ENCODE measurements around the gene BIVM.
"Not testable (repeated sequence)": the region's sequence is repeated elsewhere in the genome, so short reads cannot be mapped to it uniquely, and the experiment has no call there.

BIVM gene

DNA sequence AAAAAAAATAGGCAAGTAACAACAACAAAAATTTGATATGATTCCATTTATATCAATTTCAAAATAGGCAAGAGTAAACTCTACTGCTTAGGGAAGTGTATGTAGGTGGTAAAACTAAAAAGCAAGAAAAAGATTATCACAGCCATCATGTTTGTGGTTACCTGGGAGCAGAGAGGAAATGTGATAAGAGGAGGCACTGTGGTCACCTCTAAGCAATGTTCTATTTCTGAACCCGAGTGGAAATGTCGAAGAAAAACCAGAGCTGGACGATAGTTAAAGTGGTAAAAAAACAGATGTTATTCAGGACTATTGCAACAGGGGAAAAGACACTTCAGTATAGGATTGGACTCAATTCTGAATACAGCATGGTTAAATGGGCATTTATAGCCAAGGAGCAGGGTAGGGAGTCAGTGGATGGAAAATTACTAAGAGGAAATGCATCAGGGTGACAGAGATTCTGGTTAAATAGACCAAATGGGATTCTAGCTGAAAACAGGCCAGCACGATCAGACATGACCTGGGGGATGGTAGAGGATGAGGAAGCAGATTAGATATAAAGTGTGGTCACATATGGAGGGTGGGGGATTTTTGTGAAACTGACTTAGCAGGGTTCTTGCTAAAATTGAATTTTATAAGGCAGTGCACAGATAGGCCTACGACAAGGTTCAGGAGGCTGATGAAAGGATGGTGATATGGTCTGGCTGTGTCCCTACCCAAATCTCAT, 19.3 kb upstream of the BIVM start:
- no CpG with 5 or more reads among the region's 5 CpGs for WGBS (ENCODE audit: extremely low coverage, insufficient coverage, low lambda C conversion rate)
- H2BK5ac ChIP-seq (ENCODE audit: low read length): no peak overlapping the region
- DNase-seq: no peak

DNA sequence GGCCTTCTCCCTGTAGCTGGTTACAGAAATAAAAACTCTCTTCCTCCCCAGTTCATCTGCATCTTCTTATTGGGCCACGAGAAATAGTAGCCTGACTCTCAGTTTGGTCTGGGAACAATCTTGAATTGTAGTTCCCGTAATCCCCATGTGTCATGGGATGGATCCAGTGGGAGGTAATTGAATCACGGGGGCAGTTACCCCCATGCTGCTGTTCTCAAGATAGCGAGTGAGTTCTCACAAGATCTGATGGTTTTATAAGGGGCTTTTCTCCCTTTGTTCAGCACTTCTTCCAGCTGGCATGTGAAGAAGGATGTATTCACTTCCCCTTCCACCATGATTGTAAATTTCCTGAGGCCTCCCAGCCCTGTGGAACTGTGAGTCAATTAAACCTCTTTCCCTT, 18.3 kb upstream of the BIVM start:
- not testable (repeated sequence) for H4K8ac ChIP-seq (ENCODE audit: low read depth, low read length); H3K27ac ChIP-seq (ENCODE audit: low read depth, low read length); H3K36me3 ChIP-seq (ENCODE audit: control insufficient read depth, insufficient read depth, low read length); H4K5ac ChIP-seq (ENCODE audit: low read length); DNase-seq; H3K56ac ChIP-seq (ENCODE audit: low read length); H3K4me2 ChIP-seq (ENCODE audit: low read length); H3K79me2 ChIP-seq (ENCODE audit: control insufficient read depth, insufficient read depth, low read length); H3K4ac ChIP-seq (ENCODE audit: low read depth, low read length); H3K9ac ChIP-seq (ENCODE audit: low read length); H3K4me3 ChIP-seq (ENCODE audit: low read length); H3K23ac ChIP-seq (ENCODE audit: low read length); H2AK5ac ChIP-seq (ENCODE audit: low read length); H2BK15ac ChIP-seq (replicated peaks; ENCODE audit: low read depth); H3K79me1 ChIP-seq (ENCODE audit: low read length); H3K27me3 ChIP-seq (ENCODE audit: insufficient read depth, low read length, poor library complexity); H3K18ac ChIP-seq (ENCODE audit: low read length); H3K4me1 ChIP-seq (ENCODE audit: control insufficient read depth, low read depth, low read length); H2BK120ac ChIP-seq (ENCODE audit: low read depth, low read length); H2BK5ac ChIP-seq (ENCODE audit: low read length)
- no CpG with 5 or more reads among the region's 4 CpGs for WGBS (ENCODE audit: extremely low coverage, insufficient coverage, low lambda C conversion rate)

More for the DNA sequence above, 19.3 kb upstream of the BIVM start:
- Histone ChIP-seq H2AK5ac (ENCODE audit: low read length) (no peak overlapping the region), H2BK15ac (replicated peaks; ENCODE audit: low read depth) (no peak overlapping the region), H3K36me3 (ENCODE audit: control insufficient read depth, insufficient read depth, low read length) (peaks cover 1% of the 10 kb centered on the region), H3K23ac (ENCODE audit: low read length) (no peak overlapping the region), H3K4me3 (ENCODE audit: low read length) (no peak overlapping the region), H3K27ac (ENCODE audit: low read depth, low read length) (no peak overlapping the region), H3K56ac (ENCODE audit: low read length) (no peak overlapping the region), H3K4ac (ENCODE audit: low read depth, low read length) (no peak overlapping the region), H3K79me1 (ENCODE audit: low read length) (no peaks in the 10 kb centered on the region), H3K27me3 (ENCODE audit: insufficient read depth, low read length, poor library complexity) (no peaks in the 10 kb centered on the region), H4K5ac (ENCODE audit: low read length) (no peak overlapping the region), H3K9ac (ENCODE audit: low read length) (no peak overlapping the region), H2BK120ac (ENCODE audit: low read depth, low read length) (no peak overlapping the region), H3K4me1 (ENCODE audit: control insufficient read depth, low read depth, low read length) (no peaks in the 10 kb centered on the region), H4K8ac (ENCODE audit: low read depth, low read length) (no peak overlapping the region), H3K18ac (ENCODE audit: low read length) (no peak overlapping the region), H3K4me2 (ENCODE audit: low read length) (no peak overlapping the region), H3K79me2 (ENCODE audit: control insufficient read depth, insufficient read depth, low read length) (no peaks in the 10 kb centered on the region)

DNA sequence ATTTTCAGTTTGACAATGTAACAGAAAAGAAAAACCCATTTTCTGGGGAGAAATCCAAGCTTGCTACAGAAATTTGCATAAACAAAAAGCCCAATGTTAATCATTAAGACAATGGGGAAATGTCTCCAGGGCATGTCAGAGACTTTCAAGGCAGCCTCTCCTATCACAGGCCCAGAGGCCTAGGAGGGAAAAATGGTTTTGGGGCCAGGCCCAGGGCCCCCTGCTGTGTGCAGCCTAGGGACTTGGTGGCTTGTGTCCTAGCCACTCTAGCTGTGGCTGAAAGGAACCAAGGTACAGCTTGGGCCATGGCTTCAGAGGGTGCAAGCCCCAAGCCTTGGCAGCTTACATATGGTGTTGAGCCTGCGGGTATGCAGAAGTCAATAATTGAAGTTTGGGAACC, 17.3 kb upstream of the BIVM start:
- H3K9ac ChIP-seq (ENCODE audit: low read length): no peak overlapping the region
- no peak overlapping the region for H3K27ac ChIP-seq (ENCODE audit: low read depth, low read length)
- DNase-seq: no peak
- no peak overlapping the region for H4K8ac ChIP-seq (ENCODE audit: low read depth, low read length)
- H3K4me1 ChIP-seq (ENCODE audit: control insufficient read depth, low read depth, low read length): no peaks in the 10 kb centered on the region
- no peak overlapping the region for H4K5ac ChIP-seq (ENCODE audit: low read length)
- no peaks in the 10 kb centered on the region for H3K79me2 ChIP-seq (ENCODE audit: control insufficient read depth, insufficient read depth, low read length)
- no peaks in the 10 kb centered on the region for H3K79me1 ChIP-seq (ENCODE audit: low read length)
- H3K56ac ChIP-seq (ENCODE audit: low read length): no peak overlapping the region
- H3K4ac ChIP-seq (ENCODE audit: low read depth, low read length): no peak overlapping the region
- no peak overlapping the region for H3K4me2 ChIP-seq (ENCODE audit: low read length)
- H2AK5ac ChIP-seq (ENCODE audit: low read length): no peak overlapping the region
- H3K23ac ChIP-seq (ENCODE audit: low read length): no peak overlapping the region
- no peaks in the 10 kb centered on the region for H3K27me3 ChIP-seq (ENCODE audit: insufficient read depth, low read length, poor library complexity)
- H3K4me3 ChIP-seq (ENCODE audit: low read length): no peak overlapping the region
- no peak overlapping the region for H2BK5ac ChIP-seq (ENCODE audit: low read length)
- H3K36me3 ChIP-seq (ENCODE audit: control insufficient read depth, insufficient read depth, low read length): peaks cover 1% of the 10 kb centered on the region
- H2BK15ac ChIP-seq (replicated peaks; ENCODE audit: low read depth): no peak overlapping the region
- WGBS (ENCODE audit: extremely low coverage, insufficient coverage, low lambda C conversion rate): no CpG with 5 or more reads among the region's 1 CpG
- no peak overlapping the region for H3K18ac ChIP-seq (ENCODE audit: low read length)
- H2BK120ac ChIP-seq (ENCODE audit: low read depth, low read length): no peak overlapping the region

DNA sequence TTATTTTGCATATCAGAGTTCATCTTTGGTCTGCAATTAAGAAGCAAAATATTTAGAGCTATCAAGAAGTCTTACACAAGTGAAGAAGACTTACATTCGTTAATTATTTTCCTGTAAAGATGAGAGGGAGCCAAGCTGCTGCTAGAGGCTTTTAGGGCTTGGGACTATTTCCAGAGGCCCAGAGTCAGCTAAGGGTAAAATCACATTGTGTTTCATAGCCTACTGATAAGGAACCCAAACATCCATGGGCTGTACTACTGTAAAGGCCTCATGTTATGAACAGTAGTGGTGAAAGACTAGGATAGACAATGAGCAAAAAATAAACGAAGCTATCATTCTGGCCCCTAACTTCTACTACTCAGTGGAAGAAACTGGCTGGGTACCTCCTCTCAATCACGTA, 14.4 kb upstream of the BIVM start:
- Histone ChIP-seq H3K56ac (ENCODE audit: low read length) (no peak overlapping the region), H3K18ac (ENCODE audit: low read length) (no peak overlapping the region), H3K79me1 (ENCODE audit: low read length) (no peaks in the 10 kb centered on the region), H3K9ac (ENCODE audit: low read length) (no peak overlapping the region), H4K5ac (ENCODE audit: low read length) (no peak overlapping the region), H2BK120ac (ENCODE audit: low read depth, low read length) (no peak overlapping the region), H2BK5ac (ENCODE audit: low read length) (no peak overlapping the region), H3K79me2 (ENCODE audit: control insufficient read depth, insufficient read depth, low read length) (no peaks in the 10 kb centered on the region), H4K8ac (ENCODE audit: low read depth, low read length) (no peak overlapping the region), H3K23ac (ENCODE audit: low read length) (no peak overlapping the region), H3K27me3 (ENCODE audit: insufficient read depth, low read length, poor library complexity) (no peaks in the 10 kb centered on the region), H3K4me1 (ENCODE audit: control insufficient read depth, low read depth, low read length) (no peaks in the 10 kb centered on the region), H3K27ac (ENCODE audit: low read depth, low read length) (no peak overlapping the region), H2BK15ac (replicated peaks; ENCODE audit: low read depth) (no peak overlapping the region), H3K4me2 (ENCODE audit: low read length) (no peak overlapping the region), H3K4me3 (ENCODE audit: low read length) (no peak overlapping the region), H3K4ac (ENCODE audit: low read depth, low read length) (no peak overlapping the region), H2AK5ac (ENCODE audit: low read length) (no peak overlapping the region), H3K36me3 (ENCODE audit: control insufficient read depth, insufficient read depth, low read length) (peaks cover 1% of the 10 kb centered on the region)
- no CpG with 5 or more reads among the region's 3 CpGs for WGBS (ENCODE audit: extremely low coverage, insufficient coverage, low lambda C conversion rate)
- DNase-seq: no peak

DNA sequence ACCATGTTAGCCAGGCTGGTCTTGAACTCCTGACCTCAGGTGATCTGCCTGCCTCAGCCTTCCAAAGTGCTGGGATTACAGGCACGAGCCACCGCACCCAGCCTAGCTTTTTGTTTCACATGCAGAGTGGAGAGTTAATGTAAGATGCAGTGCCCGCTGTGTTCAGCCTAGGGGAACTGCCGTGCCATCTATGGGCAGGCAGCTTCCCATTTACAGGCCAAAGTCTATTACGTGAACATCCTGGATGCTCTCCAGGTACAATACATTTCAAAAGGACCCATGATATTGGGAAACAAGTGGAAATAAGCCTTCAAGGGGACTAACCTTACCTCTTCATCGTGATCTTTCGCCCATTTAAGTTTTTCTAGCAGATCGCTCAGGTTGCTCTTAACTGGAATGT, 10.2 kb upstream of the BIVM start:
- no peaks in the 10 kb centered on the region for H3K4me1 ChIP-seq (ENCODE audit: control insufficient read depth, low read depth, low read length)
- H3K9ac ChIP-seq (ENCODE audit: low read length): no peak overlapping the region
- no peaks in the 10 kb centered on the region for H3K79me2 ChIP-seq (ENCODE audit: control insufficient read depth, insufficient read depth, low read length)
- H2BK15ac ChIP-seq (replicated peaks; ENCODE audit: low read depth): no peak overlapping the region
- no peak overlapping the region for H4K8ac ChIP-seq (ENCODE audit: low read depth, low read length)
- no peaks in the 10 kb centered on the region for H3K79me1 ChIP-seq (ENCODE audit: low read length)
- H3K23ac ChIP-seq (ENCODE audit: low read length): no peak overlapping the region
- H4K5ac ChIP-seq (ENCODE audit: low read length): no peak overlapping the region
- WGBS (ENCODE audit: extremely low coverage, insufficient coverage, low lambda C conversion rate): no CpG with 5 or more reads among the region's 8 CpGs
- H3K27ac ChIP-seq (ENCODE audit: low read depth, low read length): no peak overlapping the region
- H3K18ac ChIP-seq (ENCODE audit: low read length): no peak overlapping the region
- no peak overlapping the region for H3K56ac ChIP-seq (ENCODE audit: low read length)
- H2AK5ac ChIP-seq (ENCODE audit: low read length): no peak overlapping the region
- H3K4me2 ChIP-seq (ENCODE audit: low read length): no peak overlapping the region
- H3K27me3 ChIP-seq (ENCODE audit: insufficient read depth, low read length, poor library complexity): no peaks in the 10 kb centered on the region
- peaks cover 1% of the 10 kb centered on the region for H3K36me3 ChIP-seq (ENCODE audit: control insufficient read depth, insufficient read depth, low read length)
- H3K4me3 ChIP-seq (ENCODE audit: low read length): no peak overlapping the region
- H2BK120ac ChIP-seq (ENCODE audit: low read depth, low read length): no peak overlapping the region
- no peak overlapping the region for H3K4ac ChIP-seq (ENCODE audit: low read depth, low read length)
- no peak overlapping the region for H2BK5ac ChIP-seq (ENCODE audit: low read length)
- DNase-seq: no peak

DNA sequence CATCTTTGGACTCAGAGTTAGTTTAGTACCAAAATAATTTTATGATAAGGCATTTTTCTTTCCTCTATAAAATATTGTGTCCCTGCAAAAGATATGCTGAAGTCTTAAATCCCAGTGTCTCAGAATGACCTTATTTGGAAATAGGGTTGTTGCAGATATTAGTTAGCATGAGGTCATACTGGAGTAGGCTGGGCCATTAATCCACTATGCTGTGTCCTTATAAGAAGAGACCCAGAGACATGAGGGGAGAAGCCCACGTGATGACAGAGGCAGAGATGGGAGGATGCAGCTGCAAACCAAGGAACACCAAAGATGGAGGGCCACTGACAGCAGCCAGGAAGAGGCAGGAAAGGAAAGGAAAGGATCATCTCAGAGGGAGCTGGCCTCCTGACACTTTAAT, 6.5 kb upstream of the BIVM start:
- H3K36me3 ChIP-seq (ENCODE audit: control insufficient read depth, insufficient read depth, low read length): no peaks in the 10 kb centered on the region
- no peak overlapping the region for H2AK5ac ChIP-seq (ENCODE audit: low read length)

More for the DNA sequence above, 6.5 kb upstream of the BIVM start:
- Histone ChIP-seq H3K9ac (ENCODE audit: low read length) (no peak overlapping the region), H3K27ac (ENCODE audit: low read depth, low read length) (no peak overlapping the region), H3K18ac (ENCODE audit: low read length) (no peak overlapping the region), H2BK120ac (ENCODE audit: low read depth, low read length) (no peak overlapping the region), H3K23ac (ENCODE audit: low read length) (no peak overlapping the region), H3K4ac (ENCODE audit: low read depth, low read length) (no peak overlapping the region), H3K4me2 (ENCODE audit: low read length) (no peak overlapping the region), H2BK5ac (ENCODE audit: low read length) (no peak overlapping the region), H3K79me1 (ENCODE audit: low read length) (no peaks in the 10 kb centered on the region), H3K79me2 (ENCODE audit: control insufficient read depth, insufficient read depth, low read length) (no peaks in the 10 kb centered on the region), H3K4me1 (ENCODE audit: control insufficient read depth, low read depth, low read length) (no peaks in the 10 kb centered on the region), H2BK15ac (replicated peaks; ENCODE audit: low read depth) (no peak overlapping the region), H3K27me3 (ENCODE audit: insufficient read depth, low read length, poor library complexity) (no peaks in the 10 kb centered on the region), H4K8ac (ENCODE audit: low read depth, low read length) (no peak overlapping the region), H3K56ac (ENCODE audit: low read length) (no peak overlapping the region), H3K4me3 (ENCODE audit: low read length) (no peak overlapping the region), H4K5ac (ENCODE audit: low read length) (no peak overlapping the region)
- no CpG with 5 or more reads among the region's 1 CpG for WGBS (ENCODE audit: extremely low coverage, insufficient coverage, low lambda C conversion rate)
- DNase-seq: no peak
